Tibial nerve (tissue), 3 donors: ENCODE data around the gene MYO15B.

ENCODE experiments used
- CTCF ChIP-seq, 5 experiments: fragments of 200-600 bp in 3 of 5; fragments of 450-650 bp in 2 of 5; sonication (generic) in 3 of 5; IDR thresholded peaks; one replicate each; pipeline ENCODE4 v1.5.1; 2016 to 2019; ENCODE audit warnings: antibody characterized with exemption in 5 of 5, mild to moderate bottlenecking in 3 of 5, moderate library complexity in 2 of 5
- POLR2A ChIP-seq, 2 donors: fragments of 450-650 bp; IDR thresholded peaks; one replicate each; pipeline ENCODE4 v1.6.1; 2017; ENCODE audit warnings: antibody characterized with exemption in 2 of 2, mild to moderate bottlenecking in 2 of 2, moderate library complexity in 2 of 2

DNA sequence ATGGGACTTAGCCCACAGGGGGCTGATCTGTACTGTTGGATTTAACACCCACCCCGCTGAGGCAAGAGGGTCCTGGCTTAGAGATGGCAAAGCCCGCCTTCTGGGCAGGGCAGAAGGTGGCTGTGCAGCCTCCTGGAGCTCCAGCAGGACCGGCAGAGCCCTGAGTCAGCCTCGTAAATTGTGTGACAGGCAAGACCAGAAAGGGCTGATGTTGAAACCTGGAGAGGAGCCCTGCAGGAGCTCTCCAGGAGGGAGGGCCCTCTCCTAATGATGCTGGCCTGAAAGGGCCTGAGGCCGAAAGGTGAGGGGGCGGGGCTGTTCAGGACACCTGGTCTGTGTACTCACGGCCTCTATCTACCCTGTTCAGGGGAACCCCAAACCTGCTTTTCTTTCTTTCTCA, 22.5 kb upstream of the MYO15B start:
- TF ChIP-seq CTCF (IDR thresholded peaks at IDR 0.05) (no peak), POLR2A (IDR thresholded peaks at IDR 0.05) (no peak)
